ENCODE data around the gene TLR3.
"Not testable (repeated sequence)": the region's sequence is repeated elsewhere in the genome, so short reads cannot be mapped to it uniquely, and the experiment has no call there.

TLR3 gene

GRCh38 chr4:186068581-186069348 is at the start of gene TLR3:
Gene TLR3 (plus strand): TSS chr4:186069156. CDS start chr4:186076620, 7,464 bp downstream.
- DNase-seq = peak in 1 of 2 donors; percentile 30

DNA sequence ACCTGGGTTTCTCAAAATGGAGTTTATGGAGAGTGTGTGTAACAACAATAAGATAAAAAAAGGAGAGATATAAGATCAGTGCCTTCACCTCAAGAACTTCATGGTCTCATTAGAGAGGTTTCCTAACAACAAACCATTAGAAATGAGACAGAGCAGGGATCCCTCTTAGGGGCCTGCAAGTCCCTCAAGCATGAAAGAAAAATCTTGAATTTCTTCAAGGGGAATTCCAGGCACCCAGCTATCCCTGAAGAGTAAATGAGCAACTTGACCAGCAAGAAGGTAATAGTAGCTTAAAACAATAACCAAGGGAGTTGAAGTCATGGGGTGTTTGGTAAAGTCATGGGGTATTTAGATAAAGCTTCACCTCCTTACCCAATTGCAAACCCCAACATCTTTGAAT is 49.7 kb upstream of the TLR3 start:
- DNase-seq = no peak

GRCh38 chr4:186020106-186020792 is 48.7 kb upstream of the TLR3 start:
- DNase-seq = no peak

GRCh38 chr4:186020793-186021407 is 48.1 kb upstream of the TLR3 start:
- no peak for DNase-seq

- no peak for DNase-seq
Observed at GRCh38 chr4:186021461-186022167, 47.3 kb upstream of the TLR3 start.

- no peak for DNase-seq
Observed at GRCh38 chr4:186023975-186024374, 45.0 kb upstream of the TLR3 start.

- DNase-seq = no peak
Observed at GRCh38 chr4:186024637-186025407, 44.1 kb upstream of the TLR3 start.

GRCh38 chr4:186025408-186025690 is 43.6 kb upstream of the TLR3 start:
- no peak for DNase-seq

DNA sequence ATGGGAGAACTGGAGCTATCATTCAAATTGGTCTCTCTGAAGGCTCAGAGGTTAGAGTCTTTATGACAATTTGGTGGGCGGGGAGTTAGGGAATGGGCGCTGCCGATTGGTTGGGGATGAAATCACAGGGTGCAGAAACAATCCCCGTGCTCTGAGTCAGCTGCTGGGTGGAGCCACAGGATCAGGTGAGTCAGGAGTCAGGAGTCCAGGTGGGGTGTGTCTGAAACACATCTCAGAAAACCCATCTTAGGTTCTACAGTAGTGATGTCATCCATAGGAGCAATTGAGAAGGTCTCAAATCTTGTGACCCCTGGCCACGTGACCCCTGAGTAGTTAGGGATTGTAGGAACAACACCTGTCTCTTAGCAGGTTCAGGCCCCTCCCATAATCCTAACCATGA is 41.6 kb upstream of the TLR3 start:
- DNase-seq = no peak

DNA sequence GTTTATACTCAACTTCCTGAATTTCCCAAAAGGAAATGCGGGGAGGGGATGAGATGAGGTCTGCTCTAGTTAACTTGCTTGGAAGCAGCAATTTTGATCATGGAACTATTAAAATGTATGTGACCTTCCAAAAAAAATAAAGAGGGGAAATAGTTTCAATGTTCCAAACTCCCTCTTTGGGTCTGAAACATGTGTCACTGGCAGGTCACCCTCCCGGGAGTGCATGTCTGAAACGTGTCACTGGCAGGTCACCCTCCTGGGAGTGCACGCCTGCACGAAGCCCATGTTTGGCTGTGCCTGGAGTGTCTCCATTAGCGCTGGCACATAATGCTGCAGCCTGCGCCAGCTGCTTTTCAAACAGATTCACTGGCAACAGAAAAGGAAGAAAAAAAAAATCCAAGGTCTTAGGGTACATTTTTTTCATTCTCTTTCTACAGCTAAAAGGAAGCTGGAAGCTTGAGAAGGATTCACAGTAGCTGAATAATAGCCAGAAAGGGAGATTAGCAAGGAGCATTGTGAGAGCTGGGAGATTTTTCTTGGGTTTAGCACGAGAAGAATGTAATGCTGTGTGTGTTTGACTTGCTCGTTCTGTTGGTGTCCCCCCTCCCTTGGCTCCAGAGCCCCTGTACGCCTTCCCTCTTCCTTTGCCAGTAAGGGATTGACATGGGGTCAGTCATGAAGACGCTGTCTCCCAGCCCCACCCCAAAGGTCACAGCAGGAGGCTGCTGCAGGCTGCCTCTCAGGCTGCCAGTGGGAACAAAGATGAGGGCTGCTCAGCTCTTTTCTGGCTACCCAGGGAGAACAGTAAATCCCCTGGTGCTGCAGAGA is 39.2 kb upstream of the TLR3 start:
- DNase-seq = no peak

GRCh38 chr4:186030399-186030775 is 38.6 kb upstream of the TLR3 start:
- DNase-seq = no peak

GRCh38 chr4:186030795-186031194 is 38.2 kb upstream of the TLR3 start:
- DNase-seq = no peak

GRCh38 chr4:186032259-186032658 is 36.7 kb upstream of the TLR3 start:
- DNase-seq = no peak

- DNase-seq = no peak
Observed at GRCh38 chr4:186033027-186033426, 35.9 kb upstream of the TLR3 start.

DNA sequence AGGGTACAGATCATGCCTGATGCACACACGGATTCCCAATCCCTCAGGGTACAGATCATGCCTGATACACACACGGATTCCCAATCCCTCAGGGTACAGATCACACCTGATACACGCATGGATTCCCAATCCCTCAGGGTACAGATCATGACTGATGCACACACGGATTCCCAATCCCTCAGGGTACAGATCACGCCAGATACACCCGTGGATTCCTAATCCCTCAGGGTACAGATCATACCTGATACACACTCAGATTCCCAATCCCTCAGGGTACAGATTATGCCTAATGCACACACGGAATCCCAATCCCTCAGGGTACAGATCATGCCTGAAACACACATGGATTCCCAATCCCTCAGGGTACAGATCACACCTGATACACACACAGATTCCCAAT is 34.3 kb upstream of the TLR3 start:
- DNase-seq = not testable (repeated sequence)

GRCh38 chr4:186036976-186037581 is 31.9 kb upstream of the TLR3 start:
- DNase-seq = no peak

DNA sequence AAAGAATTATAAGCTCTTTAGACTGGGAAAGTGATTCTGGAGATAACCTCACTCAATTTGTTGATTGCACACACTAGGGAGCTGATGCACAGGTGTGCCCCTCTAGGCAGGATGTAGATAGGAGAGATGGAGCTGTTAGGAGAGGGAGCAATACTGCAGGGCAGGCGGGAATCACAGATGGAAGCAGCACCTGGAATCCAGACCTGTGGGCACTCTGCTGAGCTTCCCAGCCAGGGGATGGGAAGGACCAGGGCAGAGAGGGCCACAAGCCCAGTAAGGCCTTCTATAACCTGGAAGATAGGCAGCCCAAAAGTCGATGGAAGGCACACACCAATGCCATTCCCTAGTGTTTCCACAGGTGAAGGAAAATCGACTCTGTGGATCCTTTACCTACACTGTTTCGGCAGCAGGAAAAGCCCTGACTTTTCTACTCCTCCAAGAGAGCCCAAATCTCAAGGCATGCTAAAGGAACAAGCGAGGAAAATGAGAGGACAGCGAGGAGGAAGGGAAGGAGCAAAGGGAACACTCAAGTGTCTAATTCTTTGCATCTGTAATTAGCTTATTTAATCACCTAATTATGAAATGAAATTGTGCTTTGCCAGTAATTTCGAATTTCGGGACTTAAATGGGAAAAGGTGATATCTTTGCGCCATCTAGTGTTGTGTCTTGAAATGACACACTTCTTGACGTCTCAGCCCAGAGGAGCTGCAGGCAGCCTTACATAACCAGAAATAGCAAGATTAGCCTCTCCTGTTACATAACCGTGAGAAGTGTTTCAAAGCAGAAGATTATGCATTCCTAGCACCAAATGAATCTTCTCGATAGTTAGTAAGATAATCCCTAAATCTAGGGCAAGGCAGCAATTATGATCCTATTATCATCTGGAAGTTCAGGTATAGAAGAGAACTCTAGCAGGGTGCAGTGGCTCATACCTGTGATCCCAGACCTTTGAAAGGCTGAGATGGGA is 31.0 kb upstream of the TLR3 start:
- peak; percentile 22 to 46 for DNase-seq

- DNase-seq = no peak
Observed at GRCh38 chr4:186039697-186040096, 29.3 kb upstream of the TLR3 start.

DNA sequence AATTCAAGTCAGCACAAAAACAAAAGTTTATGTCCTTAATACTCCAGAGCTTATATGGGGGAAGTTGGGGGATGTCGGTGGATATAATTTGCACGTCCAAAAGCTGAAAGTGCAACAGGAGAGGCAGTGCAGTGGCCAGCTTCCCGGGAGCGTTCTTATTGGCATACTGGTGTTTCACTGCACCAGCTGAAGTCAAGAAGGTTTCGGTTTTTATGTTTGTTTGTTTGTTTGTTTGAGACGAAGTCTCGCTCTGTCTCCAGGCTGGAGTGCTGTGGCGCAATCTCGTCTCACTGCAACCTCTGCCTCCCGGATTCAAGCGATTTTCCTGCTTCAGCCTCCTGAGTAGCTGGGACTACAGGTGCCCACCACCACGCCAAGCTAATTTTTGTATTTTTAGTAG is 28.6 kb upstream of the TLR3 start:
- DNase-seq = no peak

GRCh38 chr4:186047501-186047900 is 21.5 kb upstream of the TLR3 start:
- DNase-seq = not testable (repeated sequence)
